Measurements from ENCODE around the gene E2F1.

The E2F1 gene

DNA sequence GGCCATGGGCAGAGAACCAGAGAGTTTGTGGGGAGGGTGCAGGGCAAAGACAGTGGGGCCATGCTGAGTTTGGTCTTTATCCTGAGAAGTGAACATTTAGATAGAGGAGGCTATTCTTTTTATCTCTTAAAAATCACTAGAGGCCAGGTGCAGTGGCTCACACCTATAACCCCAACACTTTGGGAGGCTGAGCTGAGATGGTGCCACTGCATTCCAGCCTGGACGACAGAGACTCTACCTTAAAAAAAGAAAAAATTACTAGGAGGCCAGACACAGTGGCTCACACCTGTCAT lies 25.2 kb upstream of the E2F1 start:
- TF ChIP-seq ZNF565 (CRISPR knock-in tag; conservative IDR thresholded peaks at IDR 0.05; ENCODE audit: low read depth) (no peak), SNAI2 (CRISPR knock-in tag; IDR thresholded peaks at IDR 0.05) (no peak), ZNF70 (CRISPR knock-in tag; IDR thresholded peaks at IDR 0.05) (no peak), ZFP30 (CRISPR knock-in tag; IDR thresholded peaks at IDR 0.05) (no peak), ZNF8 (CRISPR knock-in tag; IDR thresholded peaks at IDR 0.05) (no peak), ISL1 (CRISPR knock-in tag; IDR thresholded peaks at IDR 0.05) (no peak), TOX (CRISPR knock-in tag; IDR thresholded peaks at IDR 0.05; ENCODE audit: borderline replicate concordance) (no peak), GLIS3 (CRISPR knock-in tag; IDR thresholded peaks at IDR 0.05) (no peak), ARNTL (CRISPR knock-in tag; IDR thresholded peaks at IDR 0.05; ENCODE audit: borderline replicate concordance, low read depth) (no peak), ZC3H10 (CRISPR knock-in tag; IDR thresholded peaks at IDR 0.05) (no peak), ZFP3 (CRISPR knock-in tag; IDR thresholded peaks at IDR 0.05) (no peak), PPARA (CRISPR knock-in tag; IDR thresholded peaks at IDR 0.05; ENCODE audit: borderline replicate concordance) (no peak)
- TF ChIP-seq, protein P1, sequence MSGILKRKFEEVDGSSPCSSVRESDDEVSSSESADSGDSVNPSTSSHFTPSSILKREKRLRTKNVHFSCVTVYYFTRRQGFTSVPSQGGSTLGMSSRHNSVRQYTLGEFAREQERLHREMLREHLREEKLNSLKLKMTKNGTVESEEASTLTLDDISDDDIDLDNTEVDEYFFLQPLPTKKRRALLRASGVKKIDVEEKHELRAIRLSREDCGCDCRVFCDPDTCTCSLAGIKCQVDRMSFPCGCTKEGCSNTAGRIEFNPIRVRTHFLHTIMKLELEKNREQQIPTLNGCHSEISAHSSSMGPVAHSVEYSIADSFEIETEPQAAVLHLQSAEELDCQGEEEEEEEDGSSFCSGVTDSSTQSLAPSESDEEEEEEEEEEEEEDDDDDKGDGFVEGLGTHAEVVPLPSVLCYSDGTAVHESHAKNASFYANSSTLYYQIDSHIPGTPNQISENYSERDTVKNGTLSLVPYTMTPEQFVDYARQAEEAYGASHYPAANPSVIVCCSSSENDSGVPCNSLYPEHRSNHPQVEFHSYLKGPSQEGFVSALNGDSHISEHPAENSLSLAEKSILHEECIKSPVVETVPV (CRISPR knock-in tag; IDR thresholded peaks at IDR 0.05): no peak
- TF ChIP-seq, protein P2, sequence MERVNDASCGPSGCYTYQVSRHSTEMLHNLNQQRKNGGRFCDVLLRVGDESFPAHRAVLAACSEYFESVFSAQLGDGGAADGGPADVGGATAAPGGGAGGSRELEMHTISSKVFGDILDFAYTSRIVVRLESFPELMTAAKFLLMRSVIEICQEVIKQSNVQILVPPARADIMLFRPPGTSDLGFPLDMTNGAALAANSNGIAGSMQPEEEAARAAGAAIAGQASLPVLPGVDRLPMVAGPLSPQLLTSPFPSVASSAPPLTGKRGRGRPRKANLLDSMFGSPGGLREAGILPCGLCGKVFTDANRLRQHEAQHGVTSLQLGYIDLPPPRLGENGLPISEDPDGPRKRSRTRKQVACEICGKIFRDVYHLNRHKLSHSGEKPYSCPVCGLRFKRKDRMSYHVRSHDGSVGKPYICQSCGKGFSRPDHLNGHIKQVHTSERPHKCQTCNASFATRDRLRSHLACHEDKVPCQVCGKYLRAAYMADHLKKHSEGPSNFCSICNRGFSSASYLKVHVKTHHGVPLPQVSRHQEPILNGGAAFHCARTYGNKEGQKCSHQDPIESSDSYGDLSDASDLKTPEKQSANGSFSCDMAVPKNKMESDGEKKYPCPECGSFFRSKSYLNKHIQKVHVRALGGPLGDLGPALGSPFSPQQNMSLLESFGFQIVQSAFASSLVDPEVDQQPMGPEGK (CRISPR knock-in tag; IDR thresholded peaks at IDR 0.05; ENCODE audit: borderline replicate concordance): no peak
- TF ChIP-seq, protein P3, sequence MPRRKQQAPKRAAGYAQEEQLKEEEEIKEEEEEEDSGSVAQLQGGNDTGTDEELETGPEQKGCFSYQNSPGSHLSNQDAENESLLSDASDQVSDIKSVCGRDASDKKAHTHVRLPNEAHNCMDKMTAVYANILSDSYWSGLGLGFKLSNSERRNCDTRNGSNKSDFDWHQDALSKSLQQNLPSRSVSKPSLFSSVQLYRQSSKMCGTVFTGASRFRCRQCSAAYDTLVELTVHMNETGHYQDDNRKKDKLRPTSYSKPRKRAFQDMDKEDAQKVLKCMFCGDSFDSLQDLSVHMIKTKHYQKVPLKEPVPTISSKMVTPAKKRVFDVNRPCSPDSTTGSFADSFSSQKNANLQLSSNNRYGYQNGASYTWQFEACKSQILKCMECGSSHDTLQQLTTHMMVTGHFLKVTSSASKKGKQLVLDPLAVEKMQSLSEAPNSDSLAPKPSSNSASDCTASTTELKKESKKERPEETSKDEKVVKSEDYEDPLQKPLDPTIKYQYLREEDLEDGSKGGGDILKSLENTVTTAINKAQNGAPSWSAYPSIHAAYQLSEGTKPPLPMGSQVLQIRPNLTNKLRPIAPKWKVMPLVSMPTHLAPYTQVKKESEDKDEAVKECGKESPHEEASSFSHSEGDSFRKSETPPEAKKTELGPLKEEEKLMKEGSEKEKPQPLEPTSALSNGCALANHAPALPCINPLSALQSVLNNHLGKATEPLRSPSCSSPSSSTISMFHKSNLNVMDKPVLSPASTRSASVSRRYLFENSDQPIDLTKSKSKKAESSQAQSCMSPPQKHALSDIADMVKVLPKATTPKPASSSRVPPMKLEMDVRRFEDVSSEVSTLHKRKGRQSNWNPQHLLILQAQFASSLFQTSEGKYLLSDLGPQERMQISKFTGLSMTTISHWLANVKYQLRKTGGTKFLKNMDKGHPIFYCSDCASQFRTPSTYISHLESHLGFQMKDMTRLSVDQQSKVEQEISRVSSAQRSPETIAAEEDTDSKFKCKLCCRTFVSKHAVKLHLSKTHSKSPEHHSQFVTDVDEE (CRISPR knock-in tag; IDR thresholded peaks at IDR 0.05): no peak
- no peak for ATAC-seq

DNA sequence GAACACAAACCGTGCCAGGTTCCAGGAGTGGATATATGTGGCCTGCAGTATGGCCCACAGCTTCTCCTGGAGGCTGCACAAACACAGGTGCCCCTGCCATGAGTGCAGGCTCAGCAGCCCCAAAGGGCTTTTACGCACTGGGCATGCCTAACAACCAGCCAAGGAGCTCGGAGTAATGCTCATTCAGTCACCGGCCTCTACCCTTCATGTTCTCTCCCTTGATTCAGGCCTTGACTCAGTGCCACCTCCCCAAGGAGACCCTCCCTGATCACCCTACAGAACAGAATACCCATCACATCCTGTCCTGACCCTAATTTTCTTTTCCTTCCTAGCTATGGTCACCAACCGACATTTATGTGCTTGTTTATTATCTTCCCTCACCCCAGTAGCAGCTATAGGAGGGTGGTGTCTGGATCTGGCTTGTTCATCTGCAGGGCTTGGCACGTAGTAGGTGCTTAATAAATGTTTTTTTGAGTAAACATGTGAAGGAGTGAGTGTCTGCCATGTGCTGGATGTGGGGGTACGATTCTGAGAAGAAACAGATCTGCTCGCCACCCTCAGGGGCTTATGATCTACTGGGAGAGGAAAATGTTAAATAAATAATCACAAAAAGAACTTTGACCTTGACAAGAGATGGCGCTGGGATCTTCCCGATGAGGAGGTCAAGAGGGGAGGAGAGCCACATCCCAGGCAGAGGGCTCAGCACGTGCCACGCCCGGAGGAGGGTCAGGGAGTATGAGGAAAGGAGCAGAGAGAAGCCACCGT lies 24.7 kb upstream of the E2F1 start:
- no peak for ATAC-seq
- TF ChIP-seq ZFP3 (CRISPR knock-in tag; IDR thresholded peaks at IDR 0.05): no peak
- no peak for TF ChIP-seq ZNF565 (CRISPR knock-in tag; conservative IDR thresholded peaks at IDR 0.05; ENCODE audit: low read depth)
- TF ChIP-seq ARNTL (CRISPR knock-in tag; IDR thresholded peaks at IDR 0.05; ENCODE audit: borderline replicate concordance, low read depth): no peak
- no peak for TF ChIP-seq ESRRG (CRISPR knock-in tag; IDR thresholded peaks at IDR 0.05)
- no peak for TF ChIP-seq TCF4 (CRISPR knock-in tag; IDR thresholded peaks at IDR 0.05; ENCODE audit: borderline replicate concordance)
- TF ChIP-seq, protein P3 (CRISPR knock-in tag; IDR thresholded peaks at IDR 0.05): no peak
- no peak for TF ChIP-seq TOX (CRISPR knock-in tag; IDR thresholded peaks at IDR 0.05; ENCODE audit: borderline replicate concordance)
- TF ChIP-seq ISL1 (CRISPR knock-in tag; IDR thresholded peaks at IDR 0.05): no peak
- TF ChIP-seq CSDC2 (CRISPR knock-in tag; IDR thresholded peaks at IDR 0.05): no peak
- no peak for TF ChIP-seq ZNF8 (CRISPR knock-in tag; IDR thresholded peaks at IDR 0.05)
- no peak for TF ChIP-seq PPARA (CRISPR knock-in tag; IDR thresholded peaks at IDR 0.05; ENCODE audit: borderline replicate concordance)
- TF ChIP-seq BACH2 (CRISPR knock-in tag; IDR thresholded peaks at IDR 0.05; ENCODE audit: borderline replicate concordance): no peak
- TF ChIP-seq, protein P4, sequence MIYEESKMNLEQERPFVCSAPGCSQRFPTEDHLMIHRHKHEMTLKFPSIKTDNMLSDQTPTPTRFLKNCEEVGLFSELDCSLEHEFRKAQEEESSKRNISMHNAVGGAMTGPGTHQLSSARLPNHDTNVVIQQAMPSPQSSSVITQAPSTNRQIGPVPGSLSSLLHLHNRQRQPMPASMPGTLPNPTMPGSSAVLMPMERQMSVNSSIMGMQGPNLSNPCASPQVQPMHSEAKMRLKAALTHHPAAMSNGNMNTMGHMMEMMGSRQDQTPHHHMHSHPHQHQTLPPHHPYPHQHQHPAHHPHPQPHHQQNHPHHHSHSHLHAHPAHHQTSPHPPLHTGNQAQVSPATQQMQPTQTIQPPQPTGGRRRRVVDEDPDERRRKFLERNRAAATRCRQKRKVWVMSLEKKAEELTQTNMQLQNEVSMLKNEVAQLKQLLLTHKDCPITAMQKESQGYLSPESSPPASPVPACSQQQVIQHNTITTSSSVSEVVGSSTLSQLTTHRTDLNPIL (CRISPR knock-in tag; IDR thresholded peaks at IDR 0.05; ENCODE audit: low read depth): no peak
- TF ChIP-seq ZFP30 (CRISPR knock-in tag; IDR thresholded peaks at IDR 0.05): no peak
- TF ChIP-seq, protein P1 (CRISPR knock-in tag; IDR thresholded peaks at IDR 0.05): no peak
- no peak for TF ChIP-seq RARB (CRISPR knock-in tag; IDR thresholded peaks at IDR 0.05)
- no peak for TF ChIP-seq OSR1 (CRISPR knock-in tag; IDR thresholded peaks at IDR 0.05)
- TF ChIP-seq ZNF70 (CRISPR knock-in tag; IDR thresholded peaks at IDR 0.05): no peak
- TF ChIP-seq GLIS3 (CRISPR knock-in tag; IDR thresholded peaks at IDR 0.05): no peak

Data from SK-N-SH treated with all-trans-retinoic acid at 6 μM for 48 hours (cell line).